ENCODE data around the gene APBA2. TPM values are rescaled to one million over a fixed set of nuclear protein-coding genes. Genes with fewer than 3 reads are reported as not detected.

The APBA2 gene
- total RNA-seq, 4 donors from 2014 or later = 7.2 to 33.8 (median 8.8) TPM

GRCh38 chr15:28900892-28901586 lies 15.3 kb downstream of the APBA2 start:
- H3K4me3 ChIP-seq = no peak overlapping the region
- no peaks in the 10 kb centered on the region for H3K4me1 ChIP-seq
- H3K9me3 ChIP-seq = no peaks in the 10 kb centered on the region
- no peak for DNase-seq
- no peak overlapping the region for H3K27ac ChIP-seq
- H3K36me3 ChIP-seq = no peaks in the 10 kb centered on the region
- TF ChIP-seq POLR2A (IDR thresholded peaks at IDR 0.05) (no peak), CTCF (IDR thresholded peaks at IDR 0.05) (no peak)
- H3K27me3 ChIP-seq = no peaks in the 10 kb centered on the region

GRCh38 chr15:28901587-28901980 lies 15.8 kb downstream of the APBA2 start:
- H3K27ac ChIP-seq = no peak overlapping the region
- no peak for DNase-seq
- TF ChIP-seq POLR2A (IDR thresholded peaks at IDR 0.05) = no peak
- no peak for TF ChIP-seq CTCF (IDR thresholded peaks at IDR 0.05)
- no peaks in the 10 kb centered on the region for H3K27me3 ChIP-seq
- no peak overlapping the region for H3K4me3 ChIP-seq
- H3K36me3 ChIP-seq = no peaks in the 10 kb centered on the region
- H3K4me1 ChIP-seq = no peaks in the 10 kb centered on the region
- H3K9me3 ChIP-seq = no peaks in the 10 kb centered on the region

- TF ChIP-seq POLR2A (IDR thresholded peaks at IDR 0.05) (no peak), CTCF (IDR thresholded peaks at IDR 0.05) (no peak)
- Histone ChIP-seq H3K27ac (no peak overlapping the region), H3K4me1 (no peaks in the 10 kb centered on the region), H3K27me3 (no peaks in the 10 kb centered on the region), H3K4me3 (no peak overlapping the region), H3K36me3 (no peaks in the 10 kb centered on the region), H3K9me3 (no peaks in the 10 kb centered on the region)
- no peak for DNase-seq
Measured at GRCh38 chr15:28901987-28902745, 16.4 kb downstream of the APBA2 start.

GRCh38 chr15:28902856-28903255 lies 17.1 kb downstream of the APBA2 start:
- Histone ChIP-seq H3K4me1 (no peaks in the 10 kb centered on the region), H3K4me3 (no peak overlapping the region), H3K36me3 (no peaks in the 10 kb centered on the region), H3K9me3 (no peaks in the 10 kb centered on the region), H3K27me3 (no peaks in the 10 kb centered on the region), H3K27ac (no peak overlapping the region)
- DNase-seq = no peak
- TF ChIP-seq POLR2A (IDR thresholded peaks at IDR 0.05) (no peak), CTCF (IDR thresholded peaks at IDR 0.05) (no peak)

- TF ChIP-seq CTCF (IDR thresholded peaks at IDR 0.05) (no peak), POLR2A (IDR thresholded peaks at IDR 0.05) (no peak)
- Histone ChIP-seq H3K9me3 (no peaks in the 10 kb centered on the region), H3K4me1 (no peaks in the 10 kb centered on the region), H3K27ac (no peak overlapping the region), H3K4me3 (no peak overlapping the region), H3K27me3 (no peaks in the 10 kb centered on the region), H3K36me3 (no peaks in the 10 kb centered on the region)
- peak in 2 of 3 donors; percentile 15 to 33 for DNase-seq
Measured at GRCh38 chr15:28903555-28903954, 17.8 kb downstream of the APBA2 start.
